Kidney capillary endothelial cell (primary cell): ENCODE measurements around the gene FAM131B.

ENCODE experiments used
- DNase-seq: peaks from one replicate; pipeline ENCODE4 v3.0.0-alpha.2; 2018; ENCODE audit warnings: low spot score

FAM131B gene

DNA sequence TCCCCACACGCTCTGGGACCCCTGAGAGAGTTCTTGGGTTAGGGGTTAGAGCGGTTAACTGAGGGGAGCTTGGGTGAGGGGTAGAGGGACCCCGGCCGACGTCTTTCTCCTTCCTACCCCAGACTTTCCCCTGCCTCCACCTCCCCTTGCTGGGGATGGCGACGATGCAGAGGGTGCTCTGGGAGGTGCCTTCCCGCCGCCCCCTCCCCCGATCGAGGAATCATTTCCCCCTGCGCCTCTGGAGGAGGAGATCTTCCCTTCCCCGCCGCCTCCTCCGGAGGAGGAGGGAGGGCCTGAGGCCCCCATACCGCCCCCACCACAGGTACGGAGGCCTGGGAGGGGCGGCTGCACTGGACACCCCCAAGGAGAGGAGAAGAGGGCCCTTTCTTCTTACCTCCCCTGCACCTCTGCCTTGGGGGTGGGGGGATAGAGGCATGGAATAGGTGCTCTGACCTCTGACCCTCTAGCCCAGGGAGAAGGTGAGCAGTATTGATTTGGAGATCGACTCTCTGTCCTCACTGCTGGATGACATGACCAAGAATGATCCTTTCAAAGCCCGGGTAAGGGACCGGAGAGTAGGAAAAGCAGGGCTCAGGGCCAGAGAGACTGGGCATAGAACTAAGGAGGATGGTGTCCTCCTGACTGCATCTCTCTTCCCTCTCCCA, 19.7 kb upstream of the FAM131B start:
- DNase-seq: no peak

DNA sequence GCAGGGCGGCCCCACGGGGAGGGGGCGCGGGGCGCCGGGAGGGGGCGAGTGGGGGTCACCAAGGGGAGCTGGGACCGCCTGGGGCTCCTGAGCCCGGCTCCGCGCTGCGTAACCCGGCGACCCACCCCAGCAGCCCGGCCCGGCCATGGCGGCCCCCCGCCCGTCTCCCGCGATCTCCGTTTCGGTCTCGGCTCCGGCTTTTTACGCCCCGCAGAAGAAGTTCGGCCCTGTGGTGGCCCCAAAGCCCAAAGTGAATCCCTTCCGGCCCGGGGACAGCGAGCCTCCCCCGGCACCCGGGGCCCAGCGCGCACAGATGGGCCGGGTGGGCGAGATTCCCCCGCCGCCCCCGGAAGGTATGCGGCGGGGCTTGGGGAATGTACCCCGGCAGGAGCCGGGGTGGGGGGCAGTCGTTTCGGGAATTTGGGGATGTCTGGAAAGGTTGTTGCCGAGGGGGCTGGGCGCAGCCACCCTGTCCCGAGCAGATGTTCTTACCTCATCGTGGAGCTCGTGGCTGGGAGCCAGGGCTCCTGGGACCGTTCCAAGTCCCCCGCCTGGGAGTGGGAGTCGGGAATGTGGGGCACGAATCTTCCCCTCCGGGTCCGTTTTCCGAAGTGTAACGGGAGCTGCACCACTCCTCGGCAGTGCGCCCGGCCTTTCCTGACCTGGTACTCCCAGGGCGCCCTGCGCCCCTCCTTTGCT, 19.1 kb upstream of the FAM131B start:
- no peak for DNase-seq

DNA sequence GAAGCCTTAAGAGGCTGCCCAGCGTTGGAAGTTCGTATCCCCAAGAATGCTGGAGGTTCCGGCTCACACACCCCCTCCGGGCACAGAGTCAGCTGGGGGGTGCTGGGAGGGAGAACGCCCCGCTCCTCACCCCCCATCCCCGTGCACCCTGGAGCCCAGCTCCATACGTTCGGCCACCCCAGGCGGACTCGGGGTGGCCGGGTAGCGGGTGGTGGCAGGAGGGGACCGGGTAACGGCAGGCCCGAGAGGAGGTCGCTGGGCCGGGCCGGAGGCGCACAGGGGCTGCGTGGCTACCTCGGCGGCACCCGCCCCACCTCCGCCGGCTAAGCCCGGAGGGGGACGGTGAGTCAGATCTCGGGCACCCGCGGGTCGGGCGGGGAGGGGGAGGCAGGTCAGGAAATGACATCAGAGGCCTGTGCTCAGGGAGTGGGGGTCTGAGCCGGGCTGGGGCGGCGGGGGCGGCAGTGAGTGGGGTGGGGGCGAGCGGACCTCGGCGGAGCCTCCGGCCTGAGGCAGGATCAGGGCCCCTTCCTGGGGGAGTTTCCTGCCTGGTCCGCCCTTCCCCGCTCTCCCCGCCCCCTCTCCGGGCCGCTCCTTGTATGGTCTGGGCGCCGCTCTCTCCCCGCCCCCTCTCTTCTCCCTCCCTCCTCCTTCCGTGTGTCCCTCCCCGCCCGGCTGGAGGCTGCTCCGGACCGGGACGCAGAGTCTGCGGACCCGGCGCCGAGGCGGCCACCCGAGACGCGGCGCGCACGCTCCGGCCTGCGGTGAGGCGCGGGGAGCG, 18.3 kb upstream of the FAM131B start, which contains the start of gene ZYX:
TSS of gene ZYX (plus strand) at position 700 of the 781 bp plus-strand sequence. CDS start 227 bp downstream, outside the sequence.
- peak; percentile 94 for DNase-seq

DNA sequence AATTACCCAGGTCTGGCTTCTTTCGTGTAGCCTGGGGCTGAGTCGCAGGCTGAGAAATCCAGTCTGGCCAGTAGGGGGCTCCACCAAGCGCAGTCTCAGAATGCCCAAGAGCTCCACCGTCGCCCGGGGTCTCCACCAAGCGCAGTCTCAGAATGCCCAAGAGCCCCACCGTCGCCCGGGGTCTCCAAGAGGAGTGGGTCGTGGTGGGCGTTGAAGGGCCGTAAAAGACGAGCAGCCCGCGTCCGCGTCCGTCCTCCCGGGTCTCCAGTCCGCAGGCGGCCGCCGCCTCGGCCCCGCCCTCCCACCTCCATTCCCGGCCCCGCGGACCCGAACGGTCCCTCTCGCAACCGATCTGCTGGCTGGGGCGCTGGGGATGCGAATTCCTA, 17.7 kb upstream of the FAM131B start:
- peak; percentile 84 for DNase-seq

DNA sequence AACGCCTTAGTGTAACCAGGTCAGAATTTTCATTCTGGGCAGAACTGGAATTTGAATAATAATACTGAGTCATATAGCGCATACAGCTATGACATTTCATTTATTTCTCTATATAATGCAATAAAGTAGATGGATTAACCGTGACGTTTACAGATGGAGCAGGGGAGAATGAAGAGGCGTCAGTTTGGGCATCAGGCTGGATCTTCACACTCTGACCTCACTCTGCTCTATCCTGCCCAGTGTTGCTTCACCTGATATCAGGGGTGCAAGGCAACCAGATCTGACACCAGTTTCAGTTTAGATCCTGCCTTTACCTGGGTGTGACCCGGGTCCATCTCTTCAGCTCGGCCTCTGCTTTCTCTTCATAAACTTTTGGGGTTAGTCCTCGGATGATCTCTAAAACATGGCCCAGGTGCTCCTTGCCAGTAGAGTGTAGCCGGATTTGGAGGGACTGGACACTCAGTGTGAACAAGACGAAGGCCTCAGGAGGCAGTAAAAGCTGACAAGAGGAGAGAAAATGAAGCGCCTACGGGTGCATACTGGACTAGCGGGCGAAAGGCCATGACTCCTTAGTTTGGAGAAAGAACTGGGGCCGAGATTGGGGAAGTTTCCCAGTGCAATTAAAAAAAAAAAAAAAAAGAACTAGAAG, 17.2 kb upstream of the FAM131B start:
- peak; percentile 16 for DNase-seq

DNA sequence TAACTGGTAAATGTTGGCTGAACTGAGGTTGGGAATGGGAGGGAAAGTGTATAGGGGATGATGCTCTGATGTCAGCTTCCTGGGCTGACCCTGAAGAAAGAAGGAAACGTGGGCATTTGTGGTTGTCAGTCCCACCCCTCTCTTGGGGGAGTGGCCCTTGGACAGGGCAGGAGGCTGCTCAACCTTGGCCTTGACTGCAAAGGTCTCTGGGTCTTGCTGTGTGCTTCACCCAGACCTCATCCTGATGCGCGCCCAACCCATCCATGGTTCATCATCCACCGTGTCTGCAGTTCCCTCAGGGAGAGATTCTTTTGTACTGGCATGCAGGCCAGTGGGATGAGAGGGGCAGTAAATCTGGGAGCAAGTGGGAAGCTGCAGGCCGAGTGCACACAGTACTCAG, 13.9 kb upstream of the FAM131B start:
- DNase-seq: no peak

DNA sequence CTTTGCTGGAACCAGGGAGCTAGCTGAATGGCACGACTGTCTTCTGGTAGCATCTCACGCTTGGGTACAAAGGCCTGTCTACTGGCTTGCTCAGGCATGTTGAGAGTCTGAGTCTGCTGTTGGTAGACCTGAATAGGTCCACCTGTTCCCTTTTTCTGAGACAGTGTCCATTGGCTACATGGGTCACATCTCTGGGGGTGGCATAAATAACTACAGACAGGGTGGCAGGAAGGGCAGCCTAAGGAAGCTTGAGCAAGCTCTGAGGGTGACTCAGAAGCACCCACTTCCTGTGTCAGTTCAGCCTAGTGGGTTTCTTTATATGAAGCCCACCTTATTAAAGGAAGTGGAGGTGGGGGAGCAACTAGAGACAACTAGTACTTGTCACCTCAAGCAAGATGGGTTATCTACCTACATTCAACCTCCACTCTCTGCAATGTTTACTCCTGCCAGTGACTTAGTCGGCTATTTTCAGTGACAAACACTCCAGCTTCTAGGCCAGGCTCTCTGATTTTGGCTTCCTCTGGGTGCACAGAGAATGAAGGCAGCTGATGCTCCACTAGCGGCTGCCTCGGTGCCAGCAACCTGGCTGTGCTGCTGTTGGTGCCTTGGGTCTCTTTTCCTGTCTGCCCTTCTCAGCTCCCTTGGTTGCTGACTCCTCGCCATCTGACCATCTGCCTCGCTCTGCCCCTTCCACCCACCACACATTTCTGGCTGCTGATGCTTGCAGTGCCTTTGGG, 13.0 kb upstream of the FAM131B start:
- peak; percentile 45 for DNase-seq

DNA sequence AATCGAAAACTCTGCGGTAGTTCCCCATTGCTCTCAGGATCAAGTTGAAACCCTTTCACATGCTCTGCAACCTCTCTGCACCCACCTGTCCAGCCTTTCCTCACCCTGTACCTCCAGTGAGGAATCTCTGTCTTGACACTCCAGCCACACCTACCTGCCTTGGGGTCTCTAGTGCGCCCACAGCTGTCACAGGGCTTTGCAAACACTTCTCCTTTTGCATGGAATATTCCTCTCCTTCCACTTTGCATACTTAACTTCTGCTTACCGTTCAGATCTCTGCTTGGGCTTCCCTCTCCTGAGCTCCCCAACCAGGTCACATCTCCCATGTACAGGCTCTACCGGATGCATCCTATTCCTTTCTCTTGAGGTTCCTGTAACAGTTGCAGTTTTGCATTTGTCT, 12.0 kb upstream of the FAM131B start:
- DNase-seq: no peak

DNA sequence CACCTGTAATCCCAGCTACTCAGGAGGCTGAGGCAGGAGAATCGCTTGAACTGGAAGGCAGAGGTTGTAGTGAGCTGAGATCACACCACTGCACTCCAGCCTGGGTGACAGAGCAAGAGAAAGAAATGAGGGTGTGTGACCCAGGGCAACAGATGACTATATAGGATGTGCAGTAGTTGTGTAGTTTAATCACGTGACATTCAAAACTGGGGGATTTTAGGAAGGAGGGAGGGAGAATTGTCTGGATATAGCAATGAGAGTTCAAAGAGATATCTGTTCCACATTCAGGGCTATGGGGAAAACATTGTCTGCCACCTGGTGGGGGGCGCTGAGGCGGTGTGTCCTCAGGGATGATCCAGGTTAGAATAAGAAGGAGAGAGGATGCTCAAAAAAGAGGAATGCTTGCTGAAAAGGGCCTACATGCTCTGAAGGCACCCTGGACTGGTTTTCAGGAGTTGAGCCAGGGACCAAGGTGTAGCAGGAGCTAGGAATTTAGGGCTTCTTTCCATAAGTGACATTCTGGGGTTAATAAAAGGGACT, 10.8 kb upstream of the FAM131B start:
- no peak for DNase-seq

DNA sequence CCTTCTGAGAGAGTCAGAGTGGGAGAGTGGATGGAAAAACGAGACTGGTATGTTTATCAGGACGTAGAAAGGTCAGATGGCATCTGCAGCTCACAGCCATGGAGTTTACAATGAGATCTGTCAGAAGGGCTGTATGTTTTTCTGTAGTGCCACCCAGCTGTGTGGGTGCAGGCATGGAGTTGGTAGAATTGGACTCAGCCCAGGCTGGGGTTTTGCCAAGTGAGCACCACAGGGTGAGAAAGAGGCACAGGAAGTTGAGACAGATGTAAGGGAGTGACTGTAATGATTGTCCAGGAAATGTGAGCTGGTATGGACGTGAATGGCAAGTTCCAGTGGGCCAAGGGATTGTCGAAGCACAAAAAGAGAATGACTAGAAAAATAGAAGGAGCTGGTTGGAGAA, 9.6 kb upstream of the FAM131B start:
- peak; percentile 53 for DNase-seq

DNA sequence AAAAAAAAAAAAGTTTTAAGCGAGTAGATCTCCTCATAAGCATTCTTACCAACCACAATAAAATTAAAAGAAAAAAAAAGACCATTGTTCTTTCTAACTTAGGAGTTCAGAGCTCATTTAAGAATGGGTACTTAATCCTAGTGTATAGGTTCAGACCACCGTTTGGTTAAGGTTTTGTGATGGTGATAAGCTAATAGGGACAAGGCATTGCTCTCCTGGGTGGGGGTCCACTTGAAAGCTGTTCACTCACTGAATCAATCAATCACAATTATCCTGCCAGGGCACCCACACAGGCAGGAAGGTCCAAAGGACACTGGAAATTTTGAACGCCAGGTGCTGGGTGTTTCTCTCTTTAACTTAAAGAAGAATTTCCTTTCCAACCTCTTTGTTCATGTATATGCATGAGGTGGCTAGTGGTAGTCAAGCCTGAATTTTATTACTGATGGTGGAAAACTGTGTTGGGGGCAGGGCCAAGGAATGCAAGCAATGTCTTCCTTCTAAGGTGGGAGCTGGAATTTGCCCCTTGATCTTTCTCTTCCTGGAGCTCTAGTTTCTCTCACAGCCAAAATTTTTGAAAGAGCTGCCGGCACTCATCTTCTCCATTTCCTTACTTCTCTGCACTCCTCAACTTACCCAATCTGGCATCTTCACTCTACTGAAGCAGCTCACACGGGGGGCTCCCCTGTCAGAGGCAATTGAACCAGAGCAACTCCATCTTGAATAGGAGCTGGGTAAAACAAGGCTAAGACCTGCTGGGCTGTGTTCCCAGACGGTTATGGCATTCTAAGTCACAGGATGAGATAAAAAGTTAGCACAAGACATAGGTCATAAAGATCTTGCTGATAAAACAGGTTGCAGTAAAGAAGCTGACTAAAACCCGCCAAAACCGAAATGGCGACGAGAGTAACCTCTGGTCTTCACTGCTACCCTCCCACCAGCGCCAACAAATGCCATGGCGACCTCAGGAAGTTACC, 7.5 kb upstream of the FAM131B start:
- DNase-seq: no peak

DNA sequence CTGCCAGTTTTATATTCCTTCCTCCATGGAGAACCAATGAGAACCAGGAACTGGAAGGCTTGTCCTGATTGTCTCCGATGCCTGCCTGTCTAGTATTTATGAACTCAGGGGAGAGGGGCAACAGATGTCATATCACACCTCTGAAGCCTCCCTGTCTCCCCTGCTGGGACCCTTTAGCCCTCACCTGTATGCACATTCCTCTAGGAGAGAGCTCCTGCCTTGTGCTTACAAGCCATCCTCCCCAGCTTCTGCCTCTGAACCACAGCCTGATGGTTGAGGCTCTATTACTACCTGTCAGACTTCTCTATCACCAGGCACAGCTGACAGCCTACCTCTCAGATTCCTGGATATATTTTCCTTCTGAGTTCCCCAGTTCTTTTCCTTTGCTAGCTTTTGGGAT, 5.9 kb upstream of the FAM131B start:
- no peak for DNase-seq

DNA sequence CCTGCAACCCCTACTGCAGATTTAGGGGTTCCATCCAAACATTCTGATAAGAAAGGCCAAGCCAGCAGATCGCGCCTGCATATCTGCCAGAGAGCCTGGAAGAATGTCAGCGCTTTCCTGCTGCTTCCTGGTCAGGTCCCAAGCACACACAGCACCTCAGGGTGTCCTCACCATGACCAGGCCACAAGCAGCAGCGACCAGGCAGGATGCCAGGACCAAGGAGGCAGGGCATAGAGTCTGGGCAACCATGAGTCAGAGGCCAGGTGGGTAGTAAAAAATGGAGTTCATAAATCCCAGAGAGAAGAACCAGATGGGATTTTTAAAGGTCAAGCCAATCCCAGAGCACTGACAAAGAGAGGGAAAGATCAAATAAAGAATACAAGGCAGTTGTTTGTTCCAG, 5.5 kb upstream of the FAM131B start:
- no peak for DNase-seq

DNA sequence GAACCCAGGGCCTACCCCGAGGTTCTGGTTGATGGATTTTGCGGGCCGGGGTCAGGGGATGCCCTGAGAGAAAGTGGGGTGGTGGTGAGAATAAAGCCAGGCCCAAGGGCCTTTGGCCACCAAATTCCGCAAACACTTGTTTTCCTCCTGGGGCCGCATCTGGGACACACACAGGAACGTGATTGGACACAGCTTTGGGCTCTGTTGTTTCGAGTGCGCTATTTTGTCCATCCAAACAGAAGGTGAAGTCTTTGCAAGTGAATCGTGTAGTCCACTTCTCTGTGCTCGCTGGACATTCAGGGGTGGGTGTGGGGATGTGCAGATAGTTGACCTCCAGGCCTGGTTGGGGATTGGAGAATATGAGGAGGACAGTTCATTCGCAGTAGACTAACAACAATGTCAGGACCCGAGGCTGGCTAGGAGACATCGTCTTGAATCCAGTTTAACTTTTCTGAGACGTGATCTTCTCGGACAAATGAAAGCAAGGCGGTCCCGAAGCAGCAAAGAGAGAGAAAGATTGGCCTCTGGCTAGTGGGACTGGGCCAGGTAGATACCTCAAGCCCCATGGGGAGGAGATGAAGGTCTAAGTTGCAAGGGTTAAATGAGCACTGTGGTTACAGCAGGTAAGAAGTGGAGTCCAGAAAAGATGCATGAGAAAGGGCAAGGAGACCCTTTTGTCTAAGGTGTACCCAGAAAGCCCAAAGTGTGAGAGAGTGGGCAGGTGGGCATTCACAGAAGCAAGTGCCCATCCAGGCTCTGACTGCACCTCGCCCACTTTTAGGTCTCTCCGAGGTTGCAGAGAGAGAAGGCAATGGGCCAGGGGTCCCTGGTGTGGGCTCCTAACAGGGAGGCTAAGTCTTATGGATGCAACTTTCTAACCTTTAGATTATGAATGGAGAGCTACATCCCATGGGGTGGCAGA, 764 bp upstream of the FAM131B start:
- DNase-seq: no peak

DNA sequence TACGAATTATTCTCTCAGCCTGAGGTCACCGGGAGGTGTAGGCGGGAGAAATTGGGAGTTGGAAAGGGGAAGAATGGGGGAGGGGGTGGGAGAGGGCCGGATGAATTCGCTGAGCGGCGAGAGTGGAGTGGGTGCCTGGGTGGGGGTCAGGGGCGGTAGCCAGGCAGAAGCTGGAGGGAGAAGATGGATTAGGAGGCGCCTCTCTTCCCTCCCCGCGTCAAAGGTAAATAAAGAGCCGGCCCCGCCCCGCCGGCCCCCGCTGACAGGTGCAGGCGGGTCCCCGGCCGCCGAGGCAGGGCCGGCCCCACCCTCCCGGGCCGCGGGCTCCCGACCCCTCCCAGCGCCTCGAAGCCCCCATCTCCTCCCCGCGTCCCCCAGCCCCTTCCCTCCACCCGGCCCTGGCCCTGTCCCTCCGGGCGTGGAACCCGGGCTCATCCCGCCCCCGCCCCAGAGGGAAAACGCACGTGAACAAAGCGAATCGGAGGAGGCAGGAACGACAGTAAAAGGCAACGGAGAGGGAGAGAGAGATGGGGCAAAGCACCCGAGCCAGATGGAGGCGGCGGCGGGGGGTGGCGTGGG, 872 bp downstream of the FAM131B start:
- no peak for DNase-seq

DNA sequence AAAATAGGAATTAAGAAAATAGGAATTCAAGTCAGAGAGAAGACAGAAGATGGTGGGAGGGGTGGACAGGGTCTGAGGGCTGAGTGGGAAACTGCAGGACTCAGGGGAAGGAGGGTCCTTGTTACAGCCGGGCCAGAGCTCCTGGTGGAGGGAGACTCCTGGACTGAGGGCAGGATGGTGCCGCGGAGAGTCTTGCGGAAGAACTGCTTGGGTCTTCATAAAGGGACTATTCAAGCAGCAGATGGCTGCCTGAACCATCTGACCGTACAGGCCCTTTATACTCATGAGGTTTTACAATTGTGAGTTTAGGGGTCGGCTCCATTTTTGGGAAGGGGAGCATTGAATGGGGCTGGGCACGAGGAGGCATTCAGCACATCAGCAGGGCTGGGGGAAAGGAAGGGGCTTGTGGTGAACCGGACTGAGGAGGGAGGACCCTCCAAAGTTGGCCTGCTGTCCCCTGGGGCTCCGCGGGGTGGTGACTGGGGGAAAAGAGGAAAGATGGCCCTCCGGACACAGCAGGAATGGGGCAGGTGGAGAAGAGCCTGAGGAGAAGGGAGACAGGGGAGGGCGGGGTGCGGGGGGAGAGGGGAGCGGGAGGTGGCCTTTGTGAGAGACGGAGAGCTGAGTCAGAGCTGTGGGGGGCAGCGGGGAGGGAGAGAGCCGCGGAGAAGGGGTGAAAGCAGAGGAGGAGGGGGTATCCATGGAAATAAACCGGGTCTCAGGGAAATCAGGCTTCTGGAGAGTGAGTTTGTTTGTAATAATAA, 1.5 kb downstream of the FAM131B start:
- DNase-seq: no peak

DNA sequence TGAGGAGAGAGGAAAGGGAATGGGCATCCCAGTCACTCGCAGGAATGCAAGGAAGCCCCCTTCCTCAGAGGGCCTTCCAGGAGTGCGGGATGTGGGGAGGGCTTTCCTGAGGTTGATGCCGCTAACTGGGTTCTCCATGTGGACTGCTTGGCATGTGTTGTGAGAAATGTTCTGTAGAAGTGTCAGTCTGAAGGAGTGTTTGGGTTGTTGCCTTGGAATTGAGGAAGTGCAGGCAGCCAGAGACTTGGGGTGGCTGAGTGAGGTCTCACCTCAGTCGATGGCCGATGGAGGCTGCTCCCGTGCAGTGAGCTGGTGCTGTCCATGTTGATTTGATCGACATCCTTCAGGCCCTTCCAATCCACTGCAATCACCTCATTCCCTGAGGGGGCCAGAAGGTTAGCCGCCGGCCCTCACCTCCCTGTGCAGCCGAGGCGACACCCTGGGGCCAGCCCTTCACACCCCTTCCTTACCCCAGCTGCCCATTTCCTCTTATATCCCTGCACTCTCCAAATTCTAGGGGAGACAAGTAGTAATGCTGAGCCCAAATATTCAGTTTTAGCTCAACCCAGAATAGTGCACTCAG, 2.7 kb downstream of the FAM131B start:
- no peak for DNase-seq

DNA sequence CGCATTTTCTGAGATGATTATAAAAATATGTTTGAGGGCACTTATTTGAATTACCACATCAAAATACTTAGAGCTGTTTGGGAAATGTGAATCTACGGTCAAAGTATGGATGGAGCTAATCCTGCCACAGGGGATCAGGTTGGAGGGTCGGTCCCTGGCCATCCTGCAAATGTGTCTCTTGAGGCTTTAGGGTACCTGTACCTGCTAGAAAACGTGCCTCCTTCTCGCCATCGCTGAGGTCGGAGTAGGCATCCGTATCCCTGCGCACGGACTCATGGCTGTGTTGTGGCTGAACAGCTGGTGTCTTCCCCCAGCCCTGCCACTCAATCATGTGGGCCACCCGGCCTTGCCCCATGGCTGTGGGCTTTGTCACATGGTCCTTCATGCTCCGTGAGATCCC, 3.9 kb downstream of the FAM131B start:
- no peak for DNase-seq
